Adrenal gland (tissue), 5 donors: ENCODE results near the gene RASA4B.

ENCODE experiments used
- POLR2A ChIP-seq, 2 donors: fragments of 450-650 bp; IDR thresholded peaks; one replicate each; pipeline ENCODE4 v1.6.1; 2017; ENCODE audit warnings: antibody characterized with exemption in 2 of 2, mild to moderate bottlenecking in 2 of 2, moderate library complexity in 1 of 2
- TF ChIP-seq, protein P1 (sequence below), 6 experiments: fragments of 450-650 bp in 4 of 6; fragments of 200-600 bp in 2 of 6; sonication (generic) in 1 of 6; IDR thresholded peaks; 1 replicate in 5 of 6; 2 replicates in 1 of 6; pipeline versions ENCODE4 v1.5.1 to v1.8.0; 2016 to 2021; ENCODE audit warnings: antibody characterized with exemption in 6 of 6, mild to moderate bottlenecking in 2 of 6, moderate library complexity in 1 of 6
- donor health status: DM: no; HTN: no; CAD: no.

- TF ChIP-seq, protein P1, sequence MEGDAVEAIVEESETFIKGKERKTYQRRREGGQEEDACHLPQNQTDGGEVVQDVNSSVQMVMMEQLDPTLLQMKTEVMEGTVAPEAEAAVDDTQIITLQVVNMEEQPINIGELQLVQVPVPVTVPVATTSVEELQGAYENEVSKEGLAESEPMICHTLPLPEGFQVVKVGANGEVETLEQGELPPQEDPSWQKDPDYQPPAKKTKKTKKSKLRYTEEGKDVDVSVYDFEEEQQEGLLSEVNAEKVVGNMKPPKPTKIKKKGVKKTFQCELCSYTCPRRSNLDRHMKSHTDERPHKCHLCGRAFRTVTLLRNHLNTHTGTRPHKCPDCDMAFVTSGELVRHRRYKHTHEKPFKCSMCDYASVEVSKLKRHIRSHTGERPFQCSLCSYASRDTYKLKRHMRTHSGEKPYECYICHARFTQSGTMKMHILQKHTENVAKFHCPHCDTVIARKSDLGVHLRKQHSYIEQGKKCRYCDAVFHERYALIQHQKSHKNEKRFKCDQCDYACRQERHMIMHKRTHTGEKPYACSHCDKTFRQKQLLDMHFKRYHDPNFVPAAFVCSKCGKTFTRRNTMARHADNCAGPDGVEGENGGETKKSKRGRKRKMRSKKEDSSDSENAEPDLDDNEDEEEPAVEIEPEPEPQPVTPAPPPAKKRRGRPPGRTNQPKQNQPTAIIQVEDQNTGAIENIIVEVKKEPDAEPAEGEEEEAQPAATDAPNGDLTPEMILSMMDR (IDR thresholded peaks at IDR 0.05): no peak
- no peak for TF ChIP-seq POLR2A (IDR thresholded peaks at IDR 0.05)
These were observed 83.5 kb downstream of the RASA4B start for GRCh38 chr7:102434039-102434486.
